ENCODE results near the gene SYT13.

The SYT13 gene

GRCh38 chr11:45298718-45299117 lies 12.6 kb upstream of the SYT13 start:
- TF ChIP-seq CTCF (IDR thresholded peaks at IDR 0.05; ENCODE audit: low read depth, low read length): no peak
- no peak for DNase-seq (ENCODE audit: extremely low read depth, low read depth)

GRCh38 chr11:45296075-45296474 lies 9.9 kb upstream of the SYT13 start:
- no peak for TF ChIP-seq CTCF (IDR thresholded peaks at IDR 0.05; ENCODE audit: low read depth, low read length)
- DNase-seq (ENCODE audit: extremely low read depth, low read depth): no peak

GRCh38 chr11:45294499-45294898 lies 8.4 kb upstream of the SYT13 start:
- no peak for DNase-seq (ENCODE audit: extremely low read depth, low read depth)
- no peak for TF ChIP-seq CTCF (IDR thresholded peaks at IDR 0.05; ENCODE audit: low read depth, low read length)

GRCh38 chr11:45293566-45294192 lies 7.5 kb upstream of the SYT13 start:
- TF ChIP-seq CTCF (IDR thresholded peaks at IDR 0.05; ENCODE audit: low read depth, low read length): peak; percentile 64
- DNase-seq (ENCODE audit: extremely low read depth, low read depth): peak; percentile 48

GRCh38 chr11:45290586-45290985 lies 4.4 kb upstream of the SYT13 start:
- TF ChIP-seq CTCF (IDR thresholded peaks at IDR 0.05; ENCODE audit: low read depth, low read length): no peak
- DNase-seq (ENCODE audit: extremely low read depth, low read depth): no peak

GRCh38 chr11:45289369-45289768 lies 3.2 kb upstream of the SYT13 start:
- no peak for DNase-seq (ENCODE audit: extremely low read depth, low read depth)
- no peak for TF ChIP-seq CTCF (IDR thresholded peaks at IDR 0.05; ENCODE audit: low read depth, low read length)

- no peak for TF ChIP-seq CTCF (IDR thresholded peaks at IDR 0.05; ENCODE audit: low read depth, low read length)
- DNase-seq (ENCODE audit: extremely low read depth, low read depth): no peak
These were observed 2.2 kb upstream of the SYT13 start for GRCh38 chr11:45288339-45288738.
